Fibroblast of villous mesenchyme (primary cell): Measurements from ENCODE around the gene ADCK1. TPM values are rescaled to one million over a fixed set of nuclear protein-coding genes. Genes with fewer than 3 reads are reported as not detected.
"Not testable (repeated sequence)": the region's sequence is repeated elsewhere in the genome, so short reads cannot be mapped to it uniquely, and the experiment has no call there.

Source experiments
- DNase-seq: peaks from one replicate; pipeline ENCODE4 v3.0.0-alpha.2; 2010; ENCODE audit warnings: low read depth
- H3K4me3 ChIP-seq: 2 replicates; pipeline ENCODE4 v1.5.1; 2011; ENCODE audit warnings: low read depth, mild to moderate bottlenecking, low read length
- CTCF ChIP-seq: IDR thresholded peaks from 2 replicates; pipeline ENCODE4 v1.5.1; 2012; ENCODE audit warnings: low read depth, mild to moderate bottlenecking, low read length; ENCODE audit not compliant: insufficient read depth
- total RNA-seq: library from RNA; depleted of rRNA; stranded (reverse); fragments of >200 nt; gene quantifications from 2 replicates; pipeline ENCODE4 v1.2.3, GENCODE V29; 2012

Gene ADCK1
- total RNA-seq, 1 donor, result 6.5 TPM

GRCh38 chr14:77914073-77914721 lies 114.3 kb downstream of the ADCK1 start:
- DNase-seq, result no peak
- TF ChIP-seq CTCF, result no peak
- H3K4me3 ChIP-seq, result no peak overlapping the region

DNA sequence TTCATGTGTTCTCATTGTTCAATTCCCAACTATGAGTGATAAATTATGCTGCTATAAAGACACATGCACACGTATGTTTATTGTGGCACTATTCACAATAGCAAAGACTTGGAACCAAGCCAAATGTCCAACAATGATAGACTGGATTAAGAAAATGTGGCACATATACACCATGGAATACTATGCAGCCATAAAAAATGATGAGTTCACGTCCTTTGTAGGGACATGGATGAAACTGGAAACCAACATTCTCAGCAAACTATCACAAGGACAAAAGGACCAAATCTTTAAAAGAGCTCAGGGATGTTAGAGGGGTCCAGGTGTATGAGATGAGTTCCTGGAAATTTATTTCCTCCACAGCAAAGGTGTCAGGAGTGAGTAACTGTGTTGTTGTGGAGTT lies 115.5 kb downstream of the ADCK1 start:
- not testable (repeated sequence) for H3K4me3 ChIP-seq, DNase-seq

DNA sequence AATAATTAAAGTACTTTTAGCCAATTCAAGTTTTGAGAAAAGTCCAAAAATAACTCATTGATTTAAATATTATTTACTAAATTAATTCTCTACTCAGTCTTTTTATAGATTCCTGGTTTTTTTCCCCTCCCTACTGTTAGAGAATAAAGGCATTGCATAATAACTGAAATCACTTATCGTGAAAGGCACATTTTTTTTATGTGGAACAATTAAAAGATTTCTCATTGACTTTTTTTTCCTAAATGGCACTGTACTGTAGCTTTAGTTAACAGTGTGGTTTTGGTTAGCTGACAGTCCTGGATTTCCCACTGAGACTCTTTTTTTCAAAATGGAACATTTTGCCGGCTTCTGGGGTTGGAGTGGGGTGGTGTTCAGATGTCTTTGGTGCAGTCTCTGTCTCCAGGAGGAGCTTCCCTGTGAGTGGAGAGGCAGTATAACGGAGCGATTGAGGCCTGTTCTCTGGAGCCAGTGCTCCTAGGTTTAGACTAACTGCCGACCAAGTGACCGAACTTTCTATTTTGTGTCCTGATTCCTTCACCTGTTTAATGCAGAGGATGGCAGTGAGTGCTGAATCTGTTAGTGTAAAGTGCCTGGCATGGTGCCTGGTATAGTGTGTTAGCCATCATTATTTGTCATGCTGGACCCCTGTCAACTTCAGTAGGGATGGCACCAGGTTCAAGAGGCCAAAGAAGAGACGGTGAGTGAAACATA lies 117.7 kb downstream of the ADCK1 start:
- H3K4me3 ChIP-seq, result no peak overlapping the region
- no peak for DNase-seq
- no peak for TF ChIP-seq CTCF

DNA sequence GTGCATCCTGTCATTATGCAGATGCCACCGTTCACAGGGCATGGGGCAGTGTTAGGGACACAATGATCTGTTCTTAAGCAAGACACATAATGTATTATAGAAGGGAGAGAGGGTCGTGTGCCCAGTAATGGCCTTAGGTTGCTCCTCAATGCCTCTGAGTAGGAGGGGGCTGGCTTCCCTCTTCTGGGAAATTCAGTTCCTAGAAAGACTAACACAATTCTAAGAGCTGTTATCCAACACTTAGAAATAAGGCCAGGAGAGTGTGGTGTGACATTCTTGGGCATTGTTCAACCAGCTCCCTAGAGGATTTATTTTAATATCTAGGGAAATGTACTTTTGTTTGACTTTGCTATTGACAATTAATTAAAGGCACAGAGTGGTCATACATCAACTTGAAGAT lies 118.5 kb downstream of the ADCK1 start:
- DNase-seq, result no peak
- no peak for TF ChIP-seq CTCF
- no peak overlapping the region for H3K4me3 ChIP-seq

GRCh38 chr14:77920312-77920711 lies 120.4 kb downstream of the ADCK1 start:
- no peak overlapping the region for H3K4me3 ChIP-seq
- no peak for DNase-seq
- TF ChIP-seq CTCF, result no peak

DNA sequence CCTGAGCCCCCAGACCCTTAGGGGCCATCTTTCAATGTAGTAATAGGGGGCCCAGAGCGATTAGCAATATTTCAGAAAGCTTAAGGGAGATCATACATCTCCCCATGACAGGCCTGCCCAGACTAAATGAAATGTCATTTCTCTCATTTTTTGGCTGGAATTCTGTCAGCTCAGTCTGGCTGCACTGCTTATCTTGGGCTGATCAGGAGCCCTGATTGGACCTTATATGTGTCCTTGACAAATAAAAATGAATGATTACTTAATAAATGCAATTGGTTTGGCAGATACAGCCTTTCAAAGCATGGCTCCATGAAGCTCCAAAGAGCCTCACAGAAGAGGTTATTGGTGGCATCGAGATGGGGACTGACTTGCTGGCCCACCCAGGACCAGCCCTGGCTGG lies 121.9 kb downstream of the ADCK1 start:
- no peak for DNase-seq
- TF ChIP-seq CTCF, result no peak

DNA sequence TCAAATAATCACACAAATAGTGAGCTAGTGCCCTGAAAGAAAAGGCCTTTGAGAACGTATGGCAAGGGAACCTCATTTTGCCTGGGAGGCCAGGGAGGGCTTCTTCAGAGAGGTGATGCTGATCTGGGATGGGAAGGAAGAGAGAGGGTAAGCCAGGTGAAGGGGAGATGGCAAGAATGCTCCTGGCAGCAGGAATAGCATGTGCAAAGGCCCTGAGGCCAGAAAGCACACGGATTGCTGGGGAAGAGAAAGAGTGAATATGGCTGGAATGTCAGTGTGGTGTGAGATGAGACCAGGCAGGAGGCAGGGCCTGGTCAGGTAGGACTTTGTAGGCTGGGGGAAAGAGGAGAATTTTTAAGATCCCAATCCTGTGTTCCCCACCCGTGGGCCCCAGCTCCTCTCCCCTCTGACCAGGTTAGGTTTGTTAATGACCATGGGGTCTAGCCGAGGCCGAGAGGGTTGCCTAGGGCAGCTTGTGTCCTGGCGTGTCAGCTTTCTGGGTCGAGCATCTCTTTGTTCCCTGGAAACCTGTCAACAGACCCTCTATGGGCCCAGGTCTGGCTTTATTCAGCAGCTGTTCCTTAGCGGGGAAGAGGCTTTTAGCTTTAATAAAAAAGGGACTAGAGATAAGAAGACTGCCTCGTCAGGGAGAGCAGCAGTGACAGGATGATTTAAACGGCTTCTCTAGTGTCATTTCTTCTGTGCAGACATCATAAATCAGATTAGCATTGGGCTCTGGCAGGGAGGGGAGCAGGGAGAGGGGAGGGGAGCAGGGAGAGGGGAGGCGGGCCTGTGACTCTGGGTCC lies 123.4 kb downstream of the ADCK1 start:
- DNase-seq, result no peak
- no peak for TF ChIP-seq CTCF
- H3K4me3 ChIP-seq, result no peak overlapping the region

More for the DNA sequence above, 121.9 kb downstream of the ADCK1 start:
- H3K4me3 ChIP-seq, result no peak overlapping the region
